ENCODE results near the gene LINGO4.

GRCh38 chr1:151807766-151808165, 2.5 kb upstream of the LINGO4 start:
- TF ChIP-seq ZNF274 (CRISPR knock-in tag; IDR thresholded peaks at IDR 0.05) (no peak), CTCF (CRISPR knock-in tag; IDR thresholded peaks at IDR 0.05) (no peak), ZBTB40 (IDR thresholded peaks at IDR 0.05) (no peak), ZBTB40 (CRISPR knock-in tag; IDR thresholded peaks at IDR 0.05) (no peak), PRDM4 (CRISPR knock-in tag; IDR thresholded peaks at IDR 0.05; ENCODE audit: borderline replicate concordance) (no peak), HOXA7 (CRISPR knock-in tag; IDR thresholded peaks at IDR 0.05) (no peak), ZNF75D (CRISPR knock-in tag; IDR thresholded peaks at IDR 0.05; ENCODE audit: borderline replicate concordance) (no peak), ZNF136 (CRISPR knock-in tag; IDR thresholded peaks at IDR 0.05; ENCODE audit: low read depth) (no peak)

All from HepG2 (cell line).